Transverse colon (tissue), 4 donors: ENCODE measurements around the gene DGLUCY.

Source experiments
- EP300 ChIP-seq: sonication (generic); formaldehyde crosslinking; IDR thresholded peaks from one replicate; pipeline ENCODE4 v1.6.1; 2017; ENCODE audit warnings: antibody characterized with exemption, low read depth
- POLR2A ChIP-seq: fragments of 450-650 bp; IDR thresholded peaks from one replicate; pipeline ENCODE4 v1.6.1; 2016; ENCODE audit warnings: antibody characterized with exemption, mild to moderate bottlenecking, moderate library complexity
- POLR2AphosphoS5 ChIP-seq, 3 donors: sonication (generic); formaldehyde crosslinking; IDR thresholded peaks; one replicate each; pipeline ENCODE4 v1.6.1; 2016; ENCODE audit warnings: antibody characterized with exemption in 3 of 3
- TF ChIP-seq, protein P1 (sequence below), 5 experiments: fragments of 200-600 bp in 3 of 5; fragments of 450-650 bp in 2 of 5; sonication (generic) in 3 of 5; IDR thresholded peaks; 1 replicate in 2 of 5; 2 replicates in 3 of 5; pipeline ENCODE4 v1.5.1; 2016 to 2017; ENCODE audit warnings: antibody characterized with exemption in 5 of 5, inconsistent platforms in 3 of 5, mild to moderate bottlenecking in 2 of 5, moderate library complexity in 1 of 5

DNA sequence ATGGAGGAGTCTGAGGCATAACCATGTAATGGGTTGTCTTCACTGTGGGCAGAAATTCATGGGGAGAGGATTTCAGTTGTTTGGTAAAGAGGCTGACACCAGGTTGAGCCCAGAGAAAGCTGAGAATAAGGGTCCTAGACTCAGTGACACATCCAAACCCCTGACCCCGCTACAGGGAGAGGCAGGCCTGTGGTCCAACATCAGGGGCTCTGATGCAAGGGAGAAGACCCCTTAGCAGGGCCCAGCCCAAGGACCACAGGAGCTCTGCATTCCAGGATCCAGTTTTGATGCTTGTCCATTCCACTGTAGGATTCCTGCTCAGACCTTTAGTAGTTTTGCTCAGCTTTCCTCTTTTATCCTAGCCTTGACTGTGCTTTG, 115.1 kb downstream of the DGLUCY start:
- TF ChIP-seq, protein P1, sequence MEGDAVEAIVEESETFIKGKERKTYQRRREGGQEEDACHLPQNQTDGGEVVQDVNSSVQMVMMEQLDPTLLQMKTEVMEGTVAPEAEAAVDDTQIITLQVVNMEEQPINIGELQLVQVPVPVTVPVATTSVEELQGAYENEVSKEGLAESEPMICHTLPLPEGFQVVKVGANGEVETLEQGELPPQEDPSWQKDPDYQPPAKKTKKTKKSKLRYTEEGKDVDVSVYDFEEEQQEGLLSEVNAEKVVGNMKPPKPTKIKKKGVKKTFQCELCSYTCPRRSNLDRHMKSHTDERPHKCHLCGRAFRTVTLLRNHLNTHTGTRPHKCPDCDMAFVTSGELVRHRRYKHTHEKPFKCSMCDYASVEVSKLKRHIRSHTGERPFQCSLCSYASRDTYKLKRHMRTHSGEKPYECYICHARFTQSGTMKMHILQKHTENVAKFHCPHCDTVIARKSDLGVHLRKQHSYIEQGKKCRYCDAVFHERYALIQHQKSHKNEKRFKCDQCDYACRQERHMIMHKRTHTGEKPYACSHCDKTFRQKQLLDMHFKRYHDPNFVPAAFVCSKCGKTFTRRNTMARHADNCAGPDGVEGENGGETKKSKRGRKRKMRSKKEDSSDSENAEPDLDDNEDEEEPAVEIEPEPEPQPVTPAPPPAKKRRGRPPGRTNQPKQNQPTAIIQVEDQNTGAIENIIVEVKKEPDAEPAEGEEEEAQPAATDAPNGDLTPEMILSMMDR (IDR thresholded peaks at IDR 0.05) = no peak
- no peak for TF ChIP-seq POLR2A
- TF ChIP-seq POLR2AphosphoS5 (IDR thresholded peaks at IDR 0.05) = no peak
- TF ChIP-seq EP300 = no peak
